ACHN (cell line): Measurements from ENCODE around the gene STARD3.
A peak's percentile ranks its signal among the peaks of the same experiment; 100 is the strongest.
"Not testable (repeated sequence)": the region's sequence is repeated elsewhere in the genome, so short reads cannot be mapped to it uniquely, and the experiment has no call there.

Source experiments
- DNase-seq: peaks from one replicate; pipeline ENCODE4 v3.0.0-alpha.2; 2015
- in situ Hi-C: cut with HindIII; loops from 2 replicates; pipeline ENCODE4 v1.10.0; 2017; ENCODE audit warnings: low sequenced_read_pairs, low pct_ligation_motif_present, low pct_unique_long_range_greater_than_20kb

STARD3 gene

DNA sequence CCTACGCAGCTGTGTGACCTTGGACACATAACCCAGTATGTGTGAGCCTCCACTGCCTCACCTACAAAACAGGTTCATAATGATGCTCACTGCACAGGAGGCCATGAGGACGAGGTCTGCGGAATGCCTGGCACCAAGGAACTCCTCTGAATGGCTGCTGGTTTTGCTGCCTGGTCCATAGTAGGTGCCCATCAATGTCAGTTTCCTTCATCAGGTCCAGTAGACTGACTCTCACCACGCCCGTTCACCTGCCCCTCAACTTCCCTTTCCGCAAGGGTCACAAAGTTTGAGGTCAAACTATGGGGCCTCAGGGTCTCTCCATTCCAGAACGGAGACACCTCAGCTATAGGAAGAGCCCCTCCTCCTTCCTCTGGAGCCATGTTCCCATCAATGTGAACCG is 40.1 kb downstream of the STARD3 start:
- in situ Hi-C loops: no loop called here
- DNase-seq: no peak

GRCh38 chr17:39677542-39678339 is 40.8 kb downstream of the STARD3 start:
- DNase-seq: no peak
- in situ Hi-C loops: no loop called here

DNA sequence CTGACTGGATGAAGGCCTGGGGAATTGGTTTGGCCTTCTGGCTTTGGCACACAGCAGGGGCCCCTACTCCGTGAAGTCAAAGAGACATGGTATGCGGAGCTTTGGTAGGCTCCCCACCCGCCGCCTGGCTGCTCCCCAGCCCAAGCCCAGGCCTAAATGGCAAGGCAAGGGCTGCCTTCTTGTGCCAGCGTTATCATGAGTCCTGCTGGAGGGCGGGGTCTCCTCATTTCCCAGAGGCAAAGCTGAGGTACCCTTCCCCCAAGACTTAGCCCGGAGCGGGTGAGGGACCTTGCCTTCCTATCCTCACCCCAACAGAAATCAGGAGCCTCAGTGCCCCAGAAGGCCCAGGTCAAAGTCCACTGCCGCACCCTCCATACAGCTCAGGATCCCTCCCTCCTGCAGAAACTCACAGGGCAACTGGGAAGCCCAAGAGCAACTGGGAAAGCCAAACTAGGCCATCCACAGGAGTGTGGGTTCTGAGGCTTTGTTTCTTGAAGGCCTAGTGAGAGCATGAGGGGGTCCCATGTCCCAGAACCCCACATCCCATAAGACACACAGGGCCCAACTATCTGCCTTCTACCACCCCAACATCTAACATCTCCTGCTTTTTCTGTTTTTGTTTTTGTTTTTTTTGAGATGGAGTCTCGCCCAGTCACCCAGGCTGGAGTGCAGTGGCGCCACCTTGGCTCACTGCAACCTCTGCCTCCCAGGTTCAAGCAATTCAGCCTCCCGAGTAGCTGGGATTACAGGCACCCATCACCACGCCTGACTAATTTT is 41.6 kb downstream of the STARD3 start:
- in situ Hi-C loops: no loop called here
- no peak for DNase-seq

DNA sequence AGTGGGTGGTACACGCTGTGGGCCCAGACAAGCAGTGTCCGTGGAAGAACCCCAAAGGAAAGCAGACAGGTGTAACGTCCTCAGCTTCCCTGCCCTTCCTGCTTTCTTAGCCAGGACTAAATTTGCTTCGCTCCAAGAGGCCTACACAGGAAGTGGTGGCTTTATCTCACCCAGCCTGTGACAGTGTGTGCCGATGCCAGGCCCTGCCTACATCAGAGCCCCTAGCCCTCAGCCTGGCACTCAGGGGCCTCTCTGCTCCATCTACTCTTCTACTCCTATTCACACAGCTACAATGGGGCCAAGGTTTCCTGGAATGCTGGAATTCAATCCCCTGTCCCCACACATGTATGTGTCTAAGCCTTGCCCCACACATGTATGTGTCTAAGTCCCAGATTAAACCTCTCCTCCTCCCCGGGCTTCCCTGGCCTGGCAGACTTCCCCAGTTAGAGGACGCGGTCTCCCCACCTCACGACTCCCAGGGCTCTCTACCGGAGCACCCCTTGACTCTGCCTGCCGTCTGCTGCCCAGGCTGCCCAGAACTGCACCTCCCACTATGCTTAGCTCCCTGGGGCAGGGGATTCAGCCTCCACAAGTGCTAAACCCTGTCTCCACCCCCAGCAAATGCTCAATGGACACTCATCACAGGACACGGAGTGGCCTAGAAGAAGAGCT is 42.7 kb downstream of the STARD3 start:
- in situ Hi-C loops: no loop called here
- DNase-seq: no peak

DNA sequence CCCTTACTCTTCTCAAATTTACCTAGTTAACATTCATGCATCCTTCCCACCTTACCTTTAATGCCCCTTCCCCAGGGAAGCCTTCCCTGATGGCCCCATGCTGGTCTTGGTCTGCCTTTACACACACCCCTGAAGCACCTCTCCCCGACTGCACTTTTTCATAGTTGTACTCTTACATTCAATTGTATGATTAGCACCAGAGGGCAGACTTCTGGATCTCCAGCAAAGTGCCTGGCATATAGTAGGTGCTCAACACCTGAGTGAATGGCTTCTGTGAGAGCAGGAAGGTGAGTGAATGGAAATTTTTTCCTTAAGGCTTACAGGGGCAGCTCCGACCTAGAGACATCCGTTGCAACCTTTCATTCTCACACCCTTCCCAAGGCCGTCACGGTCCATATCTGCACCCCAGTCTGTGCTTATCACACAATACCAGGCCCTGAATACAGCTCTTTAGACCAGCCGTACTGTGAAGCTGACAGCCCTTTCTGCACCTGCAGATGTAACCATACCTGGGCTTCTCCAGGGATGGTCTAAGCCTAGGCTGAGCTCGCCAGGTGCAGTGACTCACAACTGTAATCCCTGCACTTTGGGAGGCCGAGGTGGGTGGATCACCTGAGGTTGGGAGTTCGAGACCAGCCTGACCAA is 46.5 kb downstream of the STARD3 start:
- in situ Hi-C loops: no loop called here
- DNase-seq: no peak

DNA sequence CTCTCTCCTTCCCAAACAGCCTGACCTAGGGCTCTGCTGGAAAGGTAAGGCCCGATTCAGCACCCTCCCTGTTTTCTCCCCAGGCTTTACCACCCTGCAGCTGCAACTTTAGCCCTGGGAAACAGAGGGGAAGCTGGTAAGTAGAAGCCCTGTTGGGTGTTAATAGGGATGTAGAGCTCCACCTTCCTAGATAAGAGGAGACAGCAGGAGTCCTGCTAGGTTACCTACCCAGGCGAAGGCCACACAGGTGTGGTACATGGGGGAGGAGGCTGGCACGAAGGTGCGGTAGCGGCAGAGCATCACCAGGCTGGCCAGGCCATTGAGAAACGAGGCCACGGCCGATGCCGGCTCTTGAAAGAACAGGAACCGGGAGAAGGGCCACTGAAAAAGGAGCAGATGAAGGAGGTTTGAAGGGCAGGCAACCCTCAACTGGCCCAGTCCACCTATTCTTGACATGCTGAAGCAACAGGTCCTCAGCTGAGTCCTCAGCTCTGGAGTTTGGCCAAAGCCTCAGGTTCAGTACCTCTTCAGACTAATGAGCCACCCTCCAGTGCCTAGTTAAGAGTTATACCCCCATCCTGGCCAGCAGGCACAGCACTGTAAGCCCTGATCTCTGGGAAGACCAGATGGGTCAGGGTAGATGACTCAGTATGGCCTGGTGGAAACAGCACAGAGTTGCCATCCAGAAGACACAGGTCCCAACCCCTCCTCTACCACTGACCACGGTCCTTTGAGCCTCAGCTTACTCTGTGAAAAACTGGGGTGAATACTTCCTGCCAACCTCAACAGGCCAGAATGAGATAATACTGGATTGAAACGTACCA is 47.6 kb downstream of the STARD3 start:
- DNase-seq: no peak
- in situ Hi-C loops: no loop called here

DNA sequence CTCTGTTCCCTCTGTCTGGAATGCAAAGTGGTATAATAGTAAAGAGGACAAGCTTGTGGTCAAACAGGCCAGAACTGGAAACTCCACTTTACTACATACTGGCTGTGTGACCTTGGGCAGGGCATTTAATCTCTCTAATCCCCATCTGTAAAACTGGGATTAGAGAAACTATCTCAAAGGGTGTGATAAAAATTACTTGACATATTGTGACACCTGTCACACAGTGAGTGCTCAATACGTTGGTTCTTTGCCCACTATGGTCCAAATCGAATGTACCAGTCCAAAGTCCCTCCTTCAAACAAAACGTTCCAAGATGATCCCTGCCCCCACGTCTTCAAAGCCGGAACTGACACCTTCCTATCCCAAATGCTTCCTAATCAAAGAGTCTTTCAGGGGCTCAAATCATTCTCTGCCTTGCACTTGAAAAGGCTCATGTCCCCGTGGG is 50.2 kb downstream of the STARD3 start:
- in situ Hi-C loops: no loop called here
- no peak for DNase-seq

DNA sequence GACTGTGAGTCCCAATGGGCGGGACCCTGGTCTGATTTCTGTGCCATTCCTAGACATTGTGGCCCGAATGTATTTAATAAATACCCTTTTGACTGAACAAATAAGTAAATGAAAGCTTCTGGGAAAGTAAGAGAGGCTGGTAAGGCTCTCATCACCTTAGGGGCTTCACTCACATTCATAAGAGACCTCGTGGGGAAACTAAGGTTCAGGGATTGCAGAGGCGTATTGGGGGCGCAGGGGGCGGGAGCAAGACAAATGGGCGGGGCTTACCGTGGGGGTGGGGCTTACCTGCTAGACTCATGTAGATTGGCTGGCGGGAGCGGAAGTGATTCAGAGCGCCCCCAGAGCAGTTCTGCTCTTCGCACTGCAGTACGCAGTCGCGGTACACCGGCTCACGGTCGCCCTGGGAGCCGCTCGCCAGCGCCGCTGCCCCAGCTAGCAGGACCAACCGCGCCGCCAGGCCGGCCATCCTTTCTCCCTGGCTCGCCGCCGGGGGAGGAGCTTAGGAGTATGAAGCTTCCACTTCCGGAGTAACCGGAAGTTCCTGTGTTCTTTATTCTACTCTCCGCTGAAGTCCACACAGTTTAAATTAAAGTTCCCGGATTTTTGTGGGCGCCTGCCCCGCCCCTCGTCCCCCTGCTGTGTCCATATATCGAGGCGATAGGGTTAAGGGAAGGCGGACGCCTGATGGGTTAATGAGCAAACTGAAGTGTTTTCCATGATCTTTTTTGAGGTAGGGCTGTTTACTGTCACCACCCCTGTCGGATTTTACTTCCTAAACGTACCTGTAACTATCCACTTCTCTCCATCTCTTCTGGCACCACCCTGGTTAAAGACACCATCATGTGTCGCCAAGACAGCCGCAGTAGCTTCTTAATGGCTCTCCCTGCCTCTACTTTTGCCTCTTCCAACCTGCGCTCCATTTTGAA is 50.9 kb downstream of the STARD3 start, which contains the start of gene PGAP3:
Gene PGAP3 (minus strand): TSS at position 512 of the 929 bp plus-strand sequence. CDS start 43 bp downstream, at position 469.
- peak; percentile 94 for DNase-seq
- in situ Hi-C loops: no loop called here

GRCh38 chr17:39688475-39688835 is 51.5 kb downstream of the STARD3 start:
- in situ Hi-C loops: no loop called here
- DNase-seq: peak; percentile 32

- in situ Hi-C loops: no loop called here
- no peak for DNase-seq
These were observed 52.0 kb downstream of the STARD3 start for GRCh38 chr17:39688945-39689344.

DNA sequence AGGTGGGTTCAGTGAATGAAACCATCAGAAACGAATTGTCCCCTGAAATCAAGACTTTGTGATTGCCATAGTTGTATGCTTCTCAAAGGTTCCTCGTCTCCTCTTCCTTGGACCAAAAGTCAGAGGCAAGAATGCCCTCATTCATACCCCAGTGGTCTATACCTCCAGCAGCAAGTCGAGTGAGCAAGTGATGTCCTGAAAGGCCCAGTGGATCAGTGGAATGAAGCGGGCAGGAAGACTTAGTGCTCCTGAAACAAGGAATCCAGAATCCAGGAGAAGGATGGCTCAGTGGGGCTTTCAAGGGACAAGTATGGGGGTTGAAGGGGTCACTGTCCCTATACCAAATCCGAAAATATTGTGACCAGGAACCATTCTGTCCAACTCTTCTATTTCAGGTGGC is 57.6 kb downstream of the STARD3 start:
- no peak for DNase-seq
- in situ Hi-C loops: no loop called here

- in situ Hi-C loops: no loop called here
- DNase-seq: no peak
These were observed 58.1 kb downstream of the STARD3 start for GRCh38 chr17:39695089-39695474.

GRCh38 chr17:39696731-39697130 is 59.8 kb downstream of the STARD3 start:
- in situ Hi-C loops: no loop called here
- no peak for DNase-seq

GRCh38 chr17:39697961-39698360 is 61.0 kb downstream of the STARD3 start:
- in situ Hi-C loops: no loop called here

GRCh38 chr17:39699157-39699817 is 62.3 kb downstream of the STARD3 start:
- DNase-seq, in situ Hi-C loops: not testable (repeated sequence)

More at GRCh38 chr17:39697961-39698360, 61.0 kb downstream of the STARD3 start:
- DNase-seq: no peak

DNA sequence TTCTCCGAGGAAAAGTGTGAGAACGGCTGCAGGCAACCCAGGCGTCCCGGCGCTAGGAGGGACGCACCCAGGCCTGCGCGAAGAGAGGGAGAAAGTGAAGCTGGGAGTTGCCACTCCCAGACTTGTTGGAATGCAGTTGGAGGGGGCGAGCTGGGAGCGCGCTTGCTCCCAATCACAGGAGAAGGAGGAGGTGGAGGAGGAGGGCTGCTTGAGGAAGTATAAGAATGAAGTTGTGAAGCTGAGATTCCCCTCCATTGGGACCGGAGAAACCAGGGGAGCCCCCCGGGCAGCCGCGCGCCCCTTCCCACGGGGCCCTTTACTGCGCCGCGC is 62.8 kb downstream of the STARD3 start, which contains the start of gene ERBB2:
Gene ERBB2 (plus strand): TSS at position 247 of the 330 bp plus-strand sequence. CDS start 175 bp downstream, outside the sequence.
- in situ Hi-C loops: no loop called here
- DNase-seq: peak; percentile 82
